Measurements from ENCODE around the gene GFI1. TPM values are rescaled to one million over a fixed set of nuclear protein-coding genes. Genes with fewer than 3 reads are reported as not detected.

Gene GFI1
- total and polyA plus RNA-seq, 11 donors, result 0.04 to 0.93 (median 0.16) TPM; not detected in 2

GRCh38 chr1:92470216-92470615 is 16.5 kb downstream of the GFI1 start:
- Histone ChIP-seq H3K9me3 (no peaks in the 10 kb centered on the region), H3K4me1 (peaks cover 0 to 13% (median 0%) of the 10 kb centered on the region in 12 donors), H3K4me3 (no peak overlapping the region), H3K27ac (no peak overlapping the region), H3K27me3 (no peaks in the 10 kb centered on the region), H3K36me3 (no peaks in the 10 kb centered on the region)
- WGBS, 4 donors, result 85 to 94% (median 92%) methylated on average over 1 of the region's 1 CpG
- TF ChIP-seq POLR2A (IDR thresholded peaks at IDR 0.05), result no peak
- TF ChIP-seq CTCF (IDR thresholded peaks at IDR 0.05), result no peak
- ATAC-seq, result peak in 2 of 4 donors; percentile 71 to 76
- intact Hi-C loops (cut with DNase I), result no loop called here
- no peak for DNase-seq

GRCh38 chr1:92466683-92467352 is 19.9 kb downstream of the GFI1 start:
- Histone ChIP-seq H3K27me3 (no peaks in the 10 kb centered on the region), H3K9me3 (no peaks in the 10 kb centered on the region), H3K27ac (no peak overlapping the region), H3K36me3 (no peaks in the 10 kb centered on the region), H3K4me3 (no peak overlapping the region), H3K4me1 (peaks cover 0 to 30% (median 0%) of the 10 kb centered on the region in 12 donors)
- DNase-seq, result no peak
- no peak for ATAC-seq
- intact Hi-C loops (cut with DNase I), result no loop called here
- 85 to 91% (median 89%) methylated on average over 1 of the region's 1 CpG for WGBS, 4 donors
- TF ChIP-seq POLR2A (IDR thresholded peaks at IDR 0.05), result no peak
- no peak for TF ChIP-seq CTCF (IDR thresholded peaks at IDR 0.05)

GRCh38 chr1:92465256-92465647 is 21.5 kb downstream of the GFI1 start:
- intact Hi-C loops (cut with DNase I), result no loop called here
- TF ChIP-seq CTCF (IDR thresholded peaks at IDR 0.05) (no peak), POLR2A (IDR thresholded peaks at IDR 0.05) (no peak)
- Histone ChIP-seq H3K36me3 (no peaks in the 10 kb centered on the region), H3K27me3 (no peaks in the 10 kb centered on the region), H3K4me1 (peaks cover 0 to 45% (median 0%) of the 10 kb centered on the region in 12 donors), H3K4me3 (no peak overlapping the region), H3K9me3 (no peaks in the 10 kb centered on the region), H3K27ac (no peak overlapping the region)
- WGBS, 4 donors, result 94 to 100% (median 98%) methylated on average over 1 of the region's 1 CpG
- ATAC-seq, result no peak
- no peak for DNase-seq

GRCh38 chr1:92464588-92465255 is 22.0 kb downstream of the GFI1 start:
- Histone ChIP-seq H3K27me3 (no peaks in the 10 kb centered on the region), H3K36me3 (no peaks in the 10 kb centered on the region), H3K27ac (no peak overlapping the region), H3K9me3 (no peaks in the 10 kb centered on the region), H3K4me1 (peaks cover 0 to 50% (median 0%) of the 10 kb centered on the region in 12 donors), H3K4me3 (no peak overlapping the region)
- ATAC-seq (no peak), DNase-seq (no peak)
- 77 to 87% (median 81%) methylated on average over 4 of the region's 4 CpGs for WGBS, 4 donors
- intact Hi-C loops (cut with DNase I), result no loop called here
- TF ChIP-seq CTCF (IDR thresholded peaks at IDR 0.05) (no peak), POLR2A (IDR thresholded peaks at IDR 0.05) (no peak)

Measured in heart left ventricle (tissue), 16 donors.